Muscle layer of colon (tissue), 2 donors: ENCODE measurements around the gene SLC8A2.

ENCODE experiments used
- H3K27ac ChIP-seq: one replicate; pipeline ENCODE4 v1.7.0; 2013; ENCODE audit warnings: low read depth, mild to moderate bottlenecking, low read length, moderate library complexity
- H3K27me3 ChIP-seq, 2 donors: one replicate each; pipeline ENCODE4 v1.7.0; 2013; ENCODE audit warnings: low read length in 2 of 2, mild to moderate bottlenecking in 2 of 2; ENCODE audit not compliant: insufficient read depth in 2 of 2, control insufficient read depth in 1 of 2
- H3K36me3 ChIP-seq: one replicate; pipeline ENCODE4 v1.7.0; 2013; ENCODE audit warnings: mild to moderate bottlenecking, low read length; ENCODE audit not compliant: insufficient read depth
- H3K4me1 ChIP-seq: one replicate; pipeline ENCODE4 v1.7.0; 2013; ENCODE audit warnings: mild to moderate bottlenecking, low read length; ENCODE audit not compliant: insufficient read depth
- H3K4me3 ChIP-seq, 2 donors: one replicate each; pipeline ENCODE4 v1.7.0; 2013; ENCODE audit warnings: low read length in 2 of 2, low read depth in 1 of 2, mild to moderate bottlenecking in 1 of 2, moderate library complexity in 1 of 2
- H3K9ac ChIP-seq: one replicate; pipeline ENCODE4 v1.7.0; 2013; ENCODE audit warnings: low read length
- H3K9me3 ChIP-seq: one replicate; pipeline ENCODE4 v1.7.0; 2013; ENCODE audit warnings: mild to moderate bottlenecking, low read length
- donor health status: abdominal sarcoma.
- donor health status: Adenocarcinoma of cecum.

SLC8A2 gene

GRCh38 chr19:47469719-47470118, 2.0 kb downstream of the SLC8A2 start:
- Histone ChIP-seq H3K4me3 (peak overlapping the region; percentile 38 to 56), H3K9ac (no peak overlapping the region), H3K27ac (peak overlapping the region; percentile 78), H3K9me3 (no peaks in the 10 kb centered on the region), H3K27me3 (peaks cover 6 to 16% of the 10 kb centered on the region in 2 donors), H3K4me1 (peaks cover 27% of the 10 kb centered on the region), H3K36me3 (no peaks in the 10 kb centered on the region)

- Histone ChIP-seq H3K36me3 (no peaks in the 10 kb centered on the region), H3K27ac (peak overlapping the region; percentile 78), H3K9me3 (no peaks in the 10 kb centered on the region), H3K4me1 (peaks cover 27% of the 10 kb centered on the region), H3K4me3 (peak overlapping the region; percentile 38 to 56), H3K27me3 (peaks cover 6 to 16% of the 10 kb centered on the region in 2 donors), H3K9ac (no peak overlapping the region)
Measured at GRCh38 chr19:47469363-47469700, 2.4 kb downstream of the SLC8A2 start.

- Histone ChIP-seq H3K4me1 (peaks cover 27% of the 10 kb centered on the region), H3K4me3 (no peak overlapping the region), H3K9me3 (no peaks in the 10 kb centered on the region), H3K27me3 (peaks cover 6 to 16% of the 10 kb centered on the region in 2 donors), H3K27ac (no peak overlapping the region), H3K36me3 (no peaks in the 10 kb centered on the region), H3K9ac (no peak overlapping the region)
Measured at GRCh38 chr19:47467914-47468313, 3.8 kb downstream of the SLC8A2 start.

- no peak overlapping the region for H3K4me3 ChIP-seq
- H3K36me3 ChIP-seq, result no peaks in the 10 kb centered on the region
- H3K9me3 ChIP-seq, result no peaks in the 10 kb centered on the region
- peaks cover 22% of the 10 kb centered on the region for H3K4me1 ChIP-seq
- no peak overlapping the region for H3K27ac ChIP-seq
- peaks cover 6 to 16% of the 10 kb centered on the region in 2 donors for H3K27me3 ChIP-seq
- H3K9ac ChIP-seq, result no peak overlapping the region
Measured at GRCh38 chr19:47465957-47466356, 5.7 kb downstream of the SLC8A2 start.

GRCh38 chr19:47464675-47465419, 6.8 kb downstream of the SLC8A2 start:
- Histone ChIP-seq H3K27ac (no peak overlapping the region), H3K9me3 (no peaks in the 10 kb centered on the region), H3K4me3 (no peak overlapping the region), H3K36me3 (no peaks in the 10 kb centered on the region), H3K9ac (no peak overlapping the region), H3K4me1 (peaks cover 13% of the 10 kb centered on the region), H3K27me3 (peaks cover 0 to 18% of the 10 kb centered on the region in 2 donors)

- Histone ChIP-seq H3K27me3 (peaks cover 0 to 15% of the 10 kb centered on the region in 2 donors), H3K4me3 (no peak overlapping the region), H3K9me3 (no peaks in the 10 kb centered on the region), H3K27ac (no peak overlapping the region), H3K36me3 (no peaks in the 10 kb centered on the region), H3K4me1 (no peaks in the 10 kb centered on the region), H3K9ac (no peak overlapping the region)
Measured at GRCh38 chr19:47461876-47462275, 9.8 kb downstream of the SLC8A2 start.

GRCh38 chr19:47459477-47459876, 12.2 kb downstream of the SLC8A2 start:
- peaks cover 0 to 20% of the 10 kb centered on the region in 2 donors for H3K27me3 ChIP-seq

GRCh38 chr19:47458672-47459071, 13.0 kb downstream of the SLC8A2 start:
- peaks cover 0 to 20% of the 10 kb centered on the region in 2 donors for H3K27me3 ChIP-seq
- H3K36me3 ChIP-seq, result no peaks in the 10 kb centered on the region
- H3K27ac ChIP-seq, result no peak overlapping the region
- peaks cover 4% of the 10 kb centered on the region for H3K9me3 ChIP-seq
- no peak overlapping the region for H3K4me3 ChIP-seq
- no peak overlapping the region for H3K9ac ChIP-seq
- no peaks in the 10 kb centered on the region for H3K4me1 ChIP-seq

More at GRCh38 chr19:47459477-47459876, 12.2 kb downstream of the SLC8A2 start:
- H3K4me1 ChIP-seq, result no peaks in the 10 kb centered on the region
- H3K4me3 ChIP-seq, result no peak overlapping the region
- no peak overlapping the region for H3K27ac ChIP-seq
- no peak overlapping the region for H3K9ac ChIP-seq
- no peaks in the 10 kb centered on the region for H3K36me3 ChIP-seq
- H3K9me3 ChIP-seq, result peaks cover 4% of the 10 kb centered on the region

GRCh38 chr19:47456721-47457474, 14.8 kb downstream of the SLC8A2 start:
- Histone ChIP-seq H3K27ac (no peak overlapping the region), H3K4me1 (no peaks in the 10 kb centered on the region), H3K9me3 (peaks cover 4% of the 10 kb centered on the region), H3K27me3 (peaks cover 0 to 20% of the 10 kb centered on the region in 2 donors), H3K4me3 (no peak overlapping the region), H3K36me3 (no peaks in the 10 kb centered on the region), H3K9ac (no peak overlapping the region)

- H3K4me1 ChIP-seq, result peaks cover 8% of the 10 kb centered on the region
- H3K9me3 ChIP-seq, result peaks cover under 1% of the 10 kb centered on the region
- H3K36me3 ChIP-seq, result no peaks in the 10 kb centered on the region
- H3K4me3 ChIP-seq, result no peak overlapping the region
- peaks cover 15 to 25% of the 10 kb centered on the region in 2 donors for H3K27me3 ChIP-seq
- H3K9ac ChIP-seq, result no peak overlapping the region
- no peak overlapping the region for H3K27ac ChIP-seq
Measured at GRCh38 chr19:47450478-47450877, 21.2 kb downstream of the SLC8A2 start.

- no peak overlapping the region for H3K9ac ChIP-seq
- H3K27ac ChIP-seq, result no peak overlapping the region
- peaks cover 9% of the 10 kb centered on the region for H3K4me1 ChIP-seq
- H3K9me3 ChIP-seq, result no peaks in the 10 kb centered on the region
- no peak overlapping the region for H3K4me3 ChIP-seq
- peaks cover 17 to 33% of the 10 kb centered on the region in 2 donors for H3K27me3 ChIP-seq
- H3K36me3 ChIP-seq, result no peaks in the 10 kb centered on the region
Measured at GRCh38 chr19:47448360-47448727, 23.3 kb downstream of the SLC8A2 start.
